Dendritic cell treated with granulocyte-macrophage colony-stimulating factor and Interleukin-4, amounts not matched to agents 40 ng/mL and 50 ng/mL, for 4 days (primary cell): ENCODE measurements around the gene UBE2S.
"Not testable (repeated sequence)": the region's sequence is repeated elsewhere in the genome, so short reads cannot be mapped to it uniquely, and the experiment has no call there.

ENCODE experiments used
- H3K27ac Mint-ChIP-seq: one replicate; pipeline ENCODE4 v1.8.0; 2022; ENCODE audit warnings: mild to moderate bottlenecking, mixed read lengths
- H3K27me3 Mint-ChIP-seq: one replicate; pipeline ENCODE4 v1.8.0; 2022; ENCODE audit warnings: mild to moderate bottlenecking, mixed read lengths
- H3K36me3 Mint-ChIP-seq: one replicate; pipeline ENCODE4 v1.8.0; 2022; ENCODE audit warnings: low read depth, mixed read lengths
- H3K4me1 Mint-ChIP-seq: one replicate; pipeline ENCODE4 v1.8.0; 2022; ENCODE audit warnings: low read depth, mixed read lengths
- H3K4me3 Mint-ChIP-seq: one replicate; pipeline ENCODE4 v1.8.0; 2022; ENCODE audit warnings: mild to moderate bottlenecking, moderate library complexity, mixed read lengths
- H3K9me3 Mint-ChIP-seq: one replicate; pipeline ENCODE4 v1.8.0; 2022; ENCODE audit warnings: mixed read lengths
- intact Hi-C: fragments of 100-400 bp; cut with micrococcal nuclease; formaldehyde crosslinking; loops from one replicate; pipeline ENCODE4 v1.15.0; 2022

UBE2S gene

GRCh38 chr19:55431183-55431582, 23.6 kb upstream of the UBE2S start:
- Mint-ChIP-seq H3K36me3 (no peaks in the 10 kb centered on the region), H3K9me3 (no peaks in the 10 kb centered on the region), H3K27ac (no peak overlapping the region), H3K27me3 (peaks cover 54% of the 10 kb centered on the region), H3K4me1 (no peaks in the 10 kb centered on the region), H3K4me3 (no peak overlapping the region)
- intact Hi-C loops, result no loop called here

GRCh38 chr19:55426042-55426441, 18.5 kb upstream of the UBE2S start:
- Mint-ChIP-seq H3K27me3 (peaks cover 61% of the 10 kb centered on the region), H3K4me3 (no peak overlapping the region), H3K4me1 (no peaks in the 10 kb centered on the region), H3K36me3 (no peaks in the 10 kb centered on the region), H3K27ac (no peak overlapping the region), H3K9me3 (no peaks in the 10 kb centered on the region)
- intact Hi-C loops, result no loop called here

GRCh38 chr19:55424518-55424917, 16.9 kb upstream of the UBE2S start:
- H3K36me3 Mint-ChIP-seq, result no peaks in the 10 kb centered on the region
- H3K4me3 Mint-ChIP-seq, result no peak overlapping the region
- no peak overlapping the region for H3K27ac Mint-ChIP-seq
- intact Hi-C loops, result no loop called here
- no peaks in the 10 kb centered on the region for H3K4me1 Mint-ChIP-seq
- no peaks in the 10 kb centered on the region for H3K9me3 Mint-ChIP-seq
- H3K27me3 Mint-ChIP-seq, result peaks cover 58% of the 10 kb centered on the region

- Mint-ChIP-seq H3K36me3 (no peaks in the 10 kb centered on the region), H3K4me3 (no peak overlapping the region), H3K27me3 (peaks cover 51% of the 10 kb centered on the region), H3K27ac (no peak overlapping the region), H3K9me3 (no peaks in the 10 kb centered on the region), H3K4me1 (peaks cover 3% of the 10 kb centered on the region)
- intact Hi-C loops, result no loop called here
Observed at GRCh38 chr19:55423225-55424005, 15.8 kb upstream of the UBE2S start.

- H3K27ac Mint-ChIP-seq, H3K4me3 Mint-ChIP-seq, H3K36me3 Mint-ChIP-seq, H3K9me3 Mint-ChIP-seq, intact Hi-C loops: not testable (repeated sequence)
- Mint-ChIP-seq H3K27me3 (peaks cover 37% of the 10 kb centered on the region), H3K4me1 (peaks cover 14% of the 10 kb centered on the region)
Observed at GRCh38 chr19:55421281-55421680, 13.7 kb upstream of the UBE2S start.

- Mint-ChIP-seq H3K27me3 (peaks cover 26% of the 10 kb centered on the region), H3K27ac (no peak overlapping the region), H3K4me3 (no peak overlapping the region), H3K36me3 (no peaks in the 10 kb centered on the region), H3K4me1 (peaks cover 14% of the 10 kb centered on the region), H3K9me3 (no peaks in the 10 kb centered on the region)
- intact Hi-C loops, result loop anchor here (2.0 kb wide), 2 partner anchors 127 to 279 kb away; no protein-coding TSS in a partner anchor
Observed at GRCh38 chr19:55419624-55420236, 12.1 kb upstream of the UBE2S start.

GRCh38 chr19:55419103-55419502, 11.5 kb upstream of the UBE2S start:
- intact Hi-C loops, result loop anchor here (2.0 kb wide), 2 partner anchors 126 to 278 kb away; no protein-coding TSS in a partner anchor
- H3K9me3 Mint-ChIP-seq, result no peaks in the 10 kb centered on the region
- no peak overlapping the region for H3K27ac Mint-ChIP-seq

GRCh38 chr19:55418185-55418584, 10.6 kb upstream of the UBE2S start:
- intact Hi-C loops, result loop anchor here (2.0 kb wide), 2 partner anchors 125 to 277 kb away; no protein-coding TSS in a partner anchor
- H3K4me1 Mint-ChIP-seq, result peaks cover 14% of the 10 kb centered on the region
- H3K27me3 Mint-ChIP-seq, result peaks cover 17% of the 10 kb centered on the region
- no peaks in the 10 kb centered on the region for H3K9me3 Mint-ChIP-seq
- H3K36me3 Mint-ChIP-seq, result no peaks in the 10 kb centered on the region
- H3K4me3 Mint-ChIP-seq, result peak overlapping the region; percentile 23
- peak overlapping the region; percentile 75 for H3K27ac Mint-ChIP-seq

More at GRCh38 chr19:55419103-55419502, 11.5 kb upstream of the UBE2S start:
- Mint-ChIP-seq H3K4me1 (peaks cover 14% of the 10 kb centered on the region), H3K27me3 (peaks cover 22% of the 10 kb centered on the region), H3K36me3 (no peaks in the 10 kb centered on the region), H3K4me3 (no peak overlapping the region)

- Mint-ChIP-seq H3K4me1 (peaks cover 19% of the 10 kb centered on the region), H3K4me3 (no peak overlapping the region), H3K27me3 (peaks cover 1% of the 10 kb centered on the region), H3K9me3 (no peaks in the 10 kb centered on the region), H3K36me3 (peaks cover 25% of the 10 kb centered on the region), H3K27ac (no peak overlapping the region)
- intact Hi-C loops, result no loop called here
Observed at GRCh38 chr19:55410168-55410567, 2.6 kb upstream of the UBE2S start.

GRCh38 chr19:55409179-55409578, 1.6 kb upstream of the UBE2S start:
- not testable (repeated sequence) for H3K4me3 Mint-ChIP-seq, H3K27me3 Mint-ChIP-seq, H3K9me3 Mint-ChIP-seq
- peaks cover 34% of the 10 kb centered on the region for H3K36me3 Mint-ChIP-seq
- H3K4me1 Mint-ChIP-seq, result peaks cover 19% of the 10 kb centered on the region
- H3K27ac Mint-ChIP-seq, result peak overlapping the region; percentile 98
- intact Hi-C loops, result loop anchor here (2.0 kb wide), 1 partner anchor 24 kb away; the partner anchor contains the start of genes RPL28 and TMEM238

- intact Hi-C loops, result loop anchor here (2.0 kb wide), 1 partner anchor 24 kb away; the partner anchor contains the start of genes RPL28 and TMEM238
- H3K4me3 Mint-ChIP-seq, result peak overlapping the region; percentile 83
- H3K27ac Mint-ChIP-seq, result peak overlapping the region; percentile 98
- peaks cover 19% of the 10 kb centered on the region for H3K4me1 Mint-ChIP-seq
- no peaks in the 10 kb centered on the region for H3K9me3 Mint-ChIP-seq
- peaks cover 41% of the 10 kb centered on the region for H3K36me3 Mint-ChIP-seq
- H3K27me3 Mint-ChIP-seq, result peaks cover 1% of the 10 kb centered on the region
Observed at GRCh38 chr19:55408533-55408872, 915 bp upstream of the UBE2S start.

GRCh38 chr19:55407800-55408532, 378 bp upstream of the UBE2S start:
- peaks cover 1% of the 10 kb centered on the region for H3K27me3 Mint-ChIP-seq
- peaks cover 19% of the 10 kb centered on the region for H3K4me1 Mint-ChIP-seq
- intact Hi-C loops, result loop anchor here (2.0 kb wide), 1 partner anchor 23 kb away; the partner anchor contains the start of genes RPL28 and TMEM238
- peak overlapping the region; percentile 83 for H3K4me3 Mint-ChIP-seq
- peaks cover 47% of the 10 kb centered on the region for H3K36me3 Mint-ChIP-seq
- H3K27ac Mint-ChIP-seq, result peak overlapping the region; percentile 98
- H3K9me3 Mint-ChIP-seq, result no peaks in the 10 kb centered on the region

- H3K9me3 Mint-ChIP-seq, result no peaks in the 10 kb centered on the region
- H3K4me1 Mint-ChIP-seq, result peaks cover 19% of the 10 kb centered on the region
- H3K27ac Mint-ChIP-seq, result peak overlapping the region; percentile 98
- peaks cover 1% of the 10 kb centered on the region for H3K27me3 Mint-ChIP-seq
- peak overlapping the region; percentile 83 for H3K4me3 Mint-ChIP-seq
- peaks cover 56% of the 10 kb centered on the region for H3K36me3 Mint-ChIP-seq
- intact Hi-C loops, result no loop called here
Observed at GRCh38 chr19:55406826-55407549, 600 bp downstream of the UBE2S start.
